NCI-H345 treated with DMSO at 0.1 percent for 48 hours (cell line): Measurements from ENCODE around the gene S100A10.

ENCODE experiments used
- DNase-seq: peaks from one replicate; lab custom pipeline; 2025; ENCODE audit not compliant: unreplicated experiment; lab: John Stamatoyannopoulos, UW

Gene S100A10

DNA sequence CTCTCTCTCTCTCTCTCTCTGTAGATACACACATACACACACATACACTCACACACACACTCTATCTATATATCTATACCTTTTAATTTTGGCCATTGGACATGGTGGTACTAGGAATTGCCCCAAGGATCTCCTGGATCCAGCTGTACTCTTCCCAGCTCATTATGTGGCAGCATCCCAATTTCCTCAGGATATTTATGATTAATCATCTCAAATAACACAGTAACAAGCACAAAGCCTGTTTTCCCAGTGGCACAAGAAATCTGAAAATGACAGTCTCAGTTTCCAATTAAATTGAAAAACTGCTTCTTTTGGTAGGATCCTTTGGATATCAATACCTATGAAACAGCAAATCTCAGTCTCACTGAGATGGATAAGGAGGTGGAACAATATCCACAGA lies 27.6 kb downstream of the S100A10 start:
- DNase-seq = no peak

DNA sequence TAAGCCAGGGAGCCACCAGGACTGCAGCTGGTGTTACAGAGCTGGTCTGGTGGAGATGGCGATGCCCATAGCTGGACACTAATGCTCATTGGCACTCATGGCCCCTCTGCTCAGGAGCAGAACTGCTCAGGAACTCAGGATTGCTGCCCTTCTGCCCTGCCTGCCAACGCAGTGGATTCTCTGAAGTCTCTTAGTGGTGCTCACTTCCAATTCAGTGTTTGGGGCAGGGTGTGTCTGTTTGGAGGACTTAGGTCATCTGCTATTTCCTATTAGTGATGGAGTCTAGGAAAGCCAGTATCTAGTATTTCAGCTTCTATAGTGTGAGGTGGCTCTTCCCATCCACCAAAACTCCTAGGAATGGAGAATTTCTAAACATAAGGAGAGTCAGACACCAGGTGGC lies 29.1 kb downstream of the S100A10 start:
- DNase-seq = no peak

DNA sequence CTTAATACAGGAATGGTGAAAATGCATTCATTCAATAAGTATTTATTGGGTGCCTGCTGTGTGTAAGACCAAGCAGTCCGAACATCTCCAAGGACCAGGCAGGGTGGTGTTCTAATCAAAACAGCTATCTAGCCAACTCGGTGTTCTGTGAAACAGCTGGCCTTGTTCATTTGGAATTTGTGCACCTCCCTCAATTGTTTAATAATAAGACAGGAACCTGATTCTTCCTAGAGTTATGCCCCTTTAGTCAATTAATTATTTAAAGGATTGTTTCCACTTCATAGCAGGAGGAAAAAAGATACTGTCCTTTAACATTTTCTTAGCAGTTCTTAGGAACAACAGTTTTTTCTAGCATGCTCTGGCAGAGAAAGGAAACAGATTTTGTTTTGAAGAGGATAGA lies 30.4 kb downstream of the S100A10 start:
- DNase-seq = no peak

- no peak for DNase-seq
Measured at GRCh38 chr1:151961833-151962232, 31.8 kb downstream of the S100A10 start.

DNA sequence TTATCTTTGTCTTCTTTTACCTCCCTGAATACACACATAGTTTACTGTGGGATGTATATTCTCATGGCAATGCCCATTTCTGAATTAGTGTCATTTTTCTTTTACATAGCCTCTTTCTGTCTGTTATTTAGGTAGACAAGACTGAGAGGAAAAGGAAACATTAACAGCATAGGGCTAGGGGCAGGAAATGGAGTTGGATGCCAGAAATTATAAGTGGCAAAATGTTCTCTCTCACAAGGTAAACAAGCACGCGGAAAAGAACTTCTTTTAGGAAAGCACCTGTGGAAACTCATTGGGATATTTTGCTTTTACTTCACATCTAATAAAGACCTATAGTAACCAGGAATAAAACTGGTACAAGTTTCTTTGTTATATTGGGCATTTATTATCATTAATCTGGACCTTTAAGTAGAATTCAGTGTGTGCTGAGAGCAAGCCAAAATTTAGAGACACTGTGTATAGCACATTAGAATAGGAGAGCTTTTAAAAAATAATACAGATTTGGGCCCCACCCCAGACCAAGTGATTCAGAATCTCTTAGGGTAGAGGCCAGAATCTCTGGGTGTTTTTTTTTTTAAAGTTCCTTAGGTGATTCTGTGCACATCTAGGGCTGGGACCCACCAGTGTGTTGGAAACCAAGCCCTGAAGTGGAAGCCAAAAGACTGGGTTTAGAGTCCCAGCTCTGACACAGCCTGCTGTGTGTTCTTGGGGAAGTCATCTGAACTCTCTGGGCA lies 32.7 kb downstream of the S100A10 start:
- DNase-seq = no peak

GRCh38 chr1:151958959-151959358 lies 34.7 kb downstream of the S100A10 start:
- no peak for DNase-seq

DNA sequence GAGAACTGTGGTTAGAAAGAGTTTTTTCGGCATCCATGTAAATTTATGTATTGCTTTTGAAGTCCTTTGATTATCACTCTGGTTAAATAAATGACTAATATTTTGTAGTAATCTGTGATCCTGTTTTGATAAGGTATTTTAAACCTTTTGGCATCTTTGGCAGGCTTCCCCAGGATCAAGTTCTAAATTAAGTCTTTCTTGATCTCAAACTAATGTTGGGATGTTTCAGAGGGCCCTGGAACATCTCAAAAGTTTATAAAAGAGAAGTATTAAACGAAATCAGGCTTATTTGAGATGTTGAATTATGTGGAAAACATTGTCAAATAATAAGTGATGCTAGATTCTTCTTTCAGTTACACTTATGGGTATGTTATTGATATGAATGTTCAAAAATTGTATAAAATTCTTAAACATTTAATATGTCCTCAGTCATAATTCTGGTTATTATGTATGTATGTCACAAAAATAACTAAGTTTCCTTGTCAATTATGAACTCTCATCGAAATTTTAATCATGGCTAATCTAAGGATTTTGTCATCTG lies 36.6 kb downstream of the S100A10 start:
- no peak for DNase-seq

DNA sequence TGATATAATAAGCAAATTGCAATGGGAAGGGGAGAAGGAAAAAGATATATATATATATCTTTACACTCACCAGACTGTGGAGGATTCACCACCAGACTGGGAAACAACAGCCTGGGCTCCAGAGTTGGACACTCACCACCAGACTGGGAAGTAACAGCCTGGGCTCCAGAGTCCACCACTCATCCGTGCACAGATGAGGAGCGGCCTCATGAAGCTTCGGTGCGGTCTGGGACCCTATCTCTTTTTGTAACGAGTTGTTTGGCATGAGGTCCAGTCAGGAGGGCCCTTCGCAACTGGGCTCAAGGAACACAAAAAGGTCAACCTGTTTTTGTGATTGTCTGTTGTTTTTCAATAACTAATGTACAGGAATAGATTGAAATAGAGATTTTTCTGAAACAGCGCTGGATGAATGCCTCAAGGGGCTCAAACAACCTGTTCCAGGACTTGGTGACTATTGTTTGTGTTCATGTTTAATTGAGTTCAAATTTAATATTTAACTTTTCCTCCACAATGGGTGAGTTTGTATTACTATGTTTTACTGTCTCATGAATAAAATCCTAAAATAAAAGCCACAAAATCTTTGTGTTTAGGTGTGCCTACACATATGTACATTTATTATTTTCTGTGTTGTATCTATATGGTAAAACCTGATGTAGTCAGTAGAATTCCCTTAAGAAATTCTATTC lies 40.1 kb downstream of the S100A10 start:
- no peak for DNase-seq

DNA sequence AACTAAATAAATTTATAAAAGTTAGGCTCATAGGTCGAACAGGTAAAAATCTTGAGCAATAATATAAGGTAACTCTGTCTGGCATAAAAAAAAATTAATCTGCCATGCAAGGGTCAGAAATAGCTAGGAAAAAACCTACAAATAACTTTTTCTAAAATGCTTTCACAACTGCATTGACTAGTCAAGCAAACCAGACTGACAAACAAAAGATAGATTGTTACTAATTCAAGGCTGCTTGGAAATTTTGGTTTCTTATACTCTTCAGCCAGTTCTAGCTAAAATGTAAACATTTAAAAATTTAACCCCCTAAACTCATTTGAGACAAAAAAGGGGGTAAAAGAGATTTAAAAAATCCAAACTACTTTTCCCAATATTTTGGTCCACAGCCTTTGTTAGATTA lies 40.8 kb downstream of the S100A10 start:
- DNase-seq = no peak

DNA sequence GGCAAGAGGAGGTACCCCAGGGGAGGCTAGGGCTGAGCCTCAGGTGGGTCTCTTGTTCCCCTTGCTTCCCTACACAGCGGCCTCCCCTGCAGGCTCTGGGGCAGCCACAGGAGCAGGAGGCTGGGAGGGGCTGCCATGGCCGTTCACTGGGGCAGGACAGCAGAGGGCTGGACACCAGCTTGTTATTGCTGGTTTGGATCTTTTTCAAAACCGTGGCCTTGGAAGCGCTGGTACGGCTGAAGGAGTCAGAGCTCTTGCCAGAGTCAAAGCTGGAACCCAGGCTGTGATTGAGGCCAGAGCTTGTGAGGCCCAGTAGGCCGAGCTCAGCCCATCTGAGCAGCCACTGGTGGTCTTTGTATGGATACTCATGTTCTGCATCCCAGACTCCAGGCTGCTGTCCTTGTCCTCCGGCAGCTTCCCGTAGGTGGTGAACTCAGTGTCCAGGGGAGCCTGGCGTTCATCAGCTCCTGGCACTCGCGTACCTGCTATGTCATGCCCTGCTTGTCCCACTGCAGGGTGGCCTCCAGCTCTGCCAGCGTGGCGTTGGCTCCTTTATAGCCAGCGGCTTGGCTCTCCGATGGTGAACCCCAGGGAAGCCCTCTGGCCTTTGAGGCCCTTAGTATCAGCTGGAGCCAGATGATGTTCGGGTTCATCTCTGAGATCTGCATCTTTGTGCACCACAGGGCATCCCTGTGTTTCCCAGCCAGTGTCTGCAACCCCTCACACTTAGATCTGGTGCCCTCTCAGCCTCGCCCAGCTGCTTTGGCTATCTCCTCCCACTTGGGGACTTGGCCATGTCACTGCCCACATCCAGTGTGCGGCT lies 44.1 kb downstream of the S100A10 start:
- DNase-seq = no peak

- DNase-seq = no peak
Measured at GRCh38 chr1:151948506-151948905, 45.2 kb downstream of the S100A10 start.

GRCh38 chr1:151947140-151947539 lies 46.5 kb downstream of the S100A10 start:
- no peak for DNase-seq

DNA sequence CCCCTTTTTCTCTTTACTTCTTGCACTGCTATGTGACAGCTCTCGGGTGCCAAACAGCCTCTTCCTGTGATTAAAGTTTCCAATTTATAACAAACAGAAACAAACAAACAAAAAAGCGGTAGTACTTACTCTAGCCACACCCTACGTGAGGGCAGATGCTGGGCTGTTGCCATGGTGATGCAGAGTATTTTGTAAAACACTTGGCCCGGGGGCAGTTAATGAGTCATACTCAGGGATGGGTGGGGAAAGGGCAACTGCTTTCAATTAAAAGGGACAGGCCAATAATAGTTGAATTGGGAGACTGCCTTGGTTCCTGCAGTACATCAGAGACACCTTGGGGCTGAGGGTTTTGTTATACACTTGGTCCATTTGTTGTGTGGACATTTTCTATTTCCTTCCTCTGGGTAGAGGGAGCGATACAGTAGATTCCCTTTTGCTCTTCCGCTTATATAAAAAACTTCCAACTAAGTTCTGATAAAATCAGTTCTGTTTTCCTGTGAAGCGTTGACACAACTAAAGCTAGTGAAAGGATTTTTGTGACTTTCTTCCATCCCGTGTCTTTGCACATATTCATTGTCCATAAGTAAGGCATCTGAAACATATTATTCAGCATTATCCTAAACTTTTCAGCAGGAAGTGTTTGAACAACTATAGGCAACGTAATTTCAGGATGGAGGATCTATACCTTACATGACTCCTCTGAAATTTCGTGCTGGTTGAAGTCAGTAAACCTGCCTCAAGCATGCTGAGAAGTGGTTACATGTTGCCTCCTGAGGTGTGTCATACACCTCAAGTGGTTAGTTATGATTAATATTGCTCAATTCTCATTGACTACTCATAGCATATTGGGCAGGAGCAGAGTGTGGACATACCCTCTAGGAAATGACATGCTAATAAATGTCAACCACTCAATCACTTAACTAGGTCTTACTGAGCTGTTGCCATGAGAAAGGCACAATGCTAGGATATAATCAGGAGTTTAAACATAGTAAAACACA lies 47.6 kb downstream of the S100A10 start:
- no peak for DNase-seq

DNA sequence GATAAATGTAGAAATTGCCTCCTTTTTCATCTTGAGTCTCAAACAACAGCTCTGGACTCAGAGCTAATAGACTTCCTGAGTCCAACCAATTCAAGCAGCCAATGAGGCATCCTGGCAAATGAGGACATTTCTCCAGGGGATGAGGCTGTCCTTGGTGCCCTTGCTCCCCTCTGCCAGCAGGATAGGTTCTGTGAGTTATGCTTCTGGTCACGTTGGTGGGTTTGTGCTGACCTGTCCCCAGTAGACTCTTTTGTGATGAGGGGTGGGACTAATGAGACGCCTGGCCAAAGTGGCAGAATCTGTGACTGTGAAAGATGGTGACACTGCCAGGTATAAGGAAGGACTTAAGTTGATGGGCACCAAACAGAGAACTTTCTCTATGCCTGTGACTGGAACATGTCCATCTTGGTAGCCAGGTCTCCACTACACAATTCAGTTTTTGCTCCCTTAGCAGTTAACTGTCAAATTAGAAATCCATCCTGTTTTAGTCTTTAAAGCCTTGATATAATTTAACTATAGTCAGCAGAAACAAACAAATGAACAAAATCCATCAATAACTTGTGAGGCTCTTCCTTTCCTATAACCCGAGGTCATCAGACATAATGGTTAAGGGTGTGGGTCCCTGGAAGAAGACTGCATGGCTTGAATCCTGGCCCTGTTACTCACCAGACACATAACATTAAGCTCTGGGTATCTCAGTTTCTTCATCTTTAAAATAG lies 48.6 kb downstream of the S100A10 start:
- DNase-seq = no peak

DNA sequence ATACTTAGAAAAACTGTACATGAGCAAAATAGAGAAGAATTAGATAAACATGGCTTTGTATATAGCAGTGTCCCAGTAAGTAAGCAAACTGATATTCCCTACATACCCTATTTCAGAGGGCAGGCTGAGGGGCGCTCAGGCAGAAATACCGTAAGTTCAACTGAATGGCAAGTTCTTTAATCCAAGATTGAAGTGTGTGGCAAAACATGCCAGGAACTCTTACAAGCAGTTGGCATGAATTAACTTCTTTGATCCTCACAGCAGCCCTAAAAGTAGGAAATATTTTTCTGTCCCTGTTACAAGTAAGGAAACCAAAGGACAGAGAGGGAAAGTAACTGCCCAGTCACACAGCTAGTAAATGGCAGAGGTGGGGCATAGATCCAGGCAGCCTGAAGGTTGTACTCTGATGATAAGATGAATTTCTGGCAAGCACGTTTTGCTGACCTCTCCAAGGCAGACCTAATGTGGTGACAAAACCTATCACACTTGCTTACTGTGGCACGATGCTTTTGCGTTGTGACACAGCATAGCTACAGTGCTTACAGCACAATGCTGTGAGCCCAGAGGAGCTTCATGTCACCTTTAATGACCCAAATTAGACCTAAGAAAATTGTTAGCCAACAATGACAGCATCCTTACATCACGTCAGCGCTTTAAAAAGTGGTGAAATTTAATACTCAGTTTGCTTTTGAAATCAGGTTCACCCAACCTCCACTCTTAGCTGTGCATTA lies 49.4 kb downstream of the S100A10 start:
- no peak for DNase-seq

DNA sequence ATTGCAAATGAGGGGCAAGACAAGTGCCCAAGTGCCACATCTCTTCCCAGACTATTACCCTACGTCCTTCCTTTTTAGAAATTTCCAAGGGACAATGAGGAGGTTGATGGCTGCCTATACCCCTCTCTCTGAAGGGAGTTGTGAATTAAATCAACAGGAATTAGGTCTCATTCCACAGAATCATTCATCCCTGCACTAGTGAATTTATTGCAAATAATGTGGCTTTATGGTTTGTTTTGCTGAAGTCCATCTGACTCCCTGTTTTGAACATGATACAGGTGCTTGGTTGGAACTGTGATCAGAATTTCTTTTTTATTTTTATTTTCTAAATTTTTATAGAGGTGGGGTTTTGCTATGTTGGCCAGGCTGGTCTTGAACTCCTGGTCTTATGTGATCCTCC lies 50.1 kb downstream of the S100A10 start:
- no peak for DNase-seq

- no peak for DNase-seq
Measured at GRCh38 chr1:151942882-151943281, 50.8 kb downstream of the S100A10 start.

- DNase-seq = no peak
Measured at GRCh38 chr1:151940541-151940940, 53.1 kb downstream of the S100A10 start.

DNA sequence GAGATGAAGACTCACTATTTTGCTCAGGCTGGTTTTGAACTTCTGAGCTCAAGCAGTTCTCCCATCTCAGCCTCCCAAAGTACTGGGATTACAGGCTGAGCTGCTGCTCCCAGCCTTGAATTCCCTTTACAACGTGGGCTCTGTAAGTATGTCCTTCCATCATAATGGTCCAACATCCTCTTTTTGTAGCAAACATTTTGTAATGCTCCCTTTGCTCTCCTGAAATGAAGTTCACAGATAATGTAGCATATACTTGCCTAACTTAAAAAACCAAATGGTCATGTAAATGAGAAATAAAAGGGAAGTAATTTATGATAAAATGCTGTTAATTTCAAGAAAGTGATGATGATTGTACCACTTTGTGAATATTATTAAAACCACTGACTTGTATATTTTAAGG lies 53.9 kb downstream of the S100A10 start:
- DNase-seq = no peak
